Stimulated activated naive CD4-positive, alpha-beta T cell treated with Interleukin-2 at 50 U/mL for 16 hours (primary cell): ENCODE data around the gene KRT74.

Experiments
- DNase-seq: peaks from one replicate; lab custom pipeline; 2025; lab: John Stamatoyannopoulos, UW

KRT74 gene

DNA sequence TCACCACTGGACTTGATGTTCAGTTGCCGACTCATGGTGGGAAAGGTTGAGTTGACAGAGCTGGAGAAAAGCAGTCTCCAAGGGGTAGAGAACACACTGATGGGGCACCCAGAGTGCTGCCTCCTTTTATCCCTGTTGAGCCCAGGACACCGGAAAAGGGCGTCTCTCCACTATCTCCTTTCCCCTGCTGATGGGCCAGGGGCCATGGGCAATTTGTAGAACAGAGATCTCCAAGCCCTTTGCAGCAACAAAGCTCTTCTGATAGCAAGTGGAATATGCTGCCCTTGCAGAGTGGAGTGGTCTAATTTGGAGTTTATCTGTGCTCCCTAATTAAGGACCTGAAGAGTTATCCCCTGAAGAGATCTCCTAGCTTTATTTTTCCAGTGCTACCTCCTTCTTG lies at the start of gene KRT74:
KRT74 (minus strand) TSS at position 101 of the 400 bp plus-strand sequence; CDS start at position 35, 66 bp downstream.
- DNase-seq, result no peak

DNA sequence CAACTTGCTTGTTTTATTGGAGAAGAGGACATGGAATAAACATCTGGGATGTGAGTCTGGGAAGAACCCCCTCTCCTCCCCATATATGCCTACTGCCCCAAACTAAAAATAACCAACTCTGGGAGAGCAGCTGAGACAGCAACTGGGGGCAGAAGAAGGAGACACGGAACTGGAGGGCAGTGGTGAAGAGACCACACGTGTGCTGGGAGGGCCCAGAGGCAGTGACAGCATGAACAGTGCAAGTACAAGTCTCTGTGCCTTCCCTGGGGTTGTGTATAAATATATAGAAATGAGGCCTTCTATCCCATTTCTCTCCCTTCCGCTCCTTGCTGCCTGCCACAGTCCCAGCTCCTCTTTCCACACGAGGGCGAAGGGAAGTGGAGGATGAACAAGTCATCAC lies 48.7 kb upstream of the KRT74 start:
- no peak for DNase-seq

DNA sequence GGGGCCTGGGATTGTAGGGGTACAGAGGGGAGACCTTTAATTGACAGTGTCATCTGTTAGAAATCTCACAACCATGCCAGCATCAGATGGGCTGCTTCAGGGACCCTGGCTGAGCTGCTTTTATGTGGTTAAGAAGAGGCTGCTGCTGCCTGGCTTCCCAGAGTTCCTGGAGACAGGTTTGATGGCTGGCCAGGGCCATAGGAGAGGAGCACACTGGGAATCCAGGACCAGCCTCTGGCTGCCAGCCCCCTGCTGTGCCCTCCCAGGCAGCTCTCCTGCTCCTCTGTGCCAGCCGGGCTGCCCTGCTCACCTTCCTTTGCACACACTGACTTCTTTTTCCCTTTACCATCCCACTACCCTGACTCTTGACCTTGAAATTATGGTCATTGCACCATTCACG lies 45.2 kb upstream of the KRT74 start:
- no peak for DNase-seq

DNA sequence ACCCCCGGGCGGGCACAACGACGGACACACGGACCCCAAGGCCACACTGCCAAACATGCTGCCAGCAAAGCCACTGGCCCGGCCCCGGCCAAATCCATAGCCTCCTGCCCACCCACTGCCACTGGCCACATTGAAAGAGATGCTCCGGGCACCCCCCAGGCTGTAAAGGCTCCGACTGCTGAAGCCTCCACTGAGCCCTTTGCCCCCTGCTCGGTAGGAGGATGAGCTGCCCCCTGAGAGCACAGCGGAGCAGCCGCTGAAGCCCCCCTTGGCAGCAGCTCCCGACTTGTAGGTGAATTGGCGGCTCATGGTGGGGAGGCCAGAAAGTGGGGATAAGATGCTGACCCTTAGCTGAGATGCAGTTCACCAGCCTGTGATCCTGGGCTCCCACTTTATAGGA lies 44.6 kb upstream of the KRT74 start, which contains the start of gene KRT73:
KRT73 (minus strand) TSS at position 344 of the 400 bp plus-strand sequence; CDS start at position 309, 35 bp downstream.
- DNase-seq, result no peak

DNA sequence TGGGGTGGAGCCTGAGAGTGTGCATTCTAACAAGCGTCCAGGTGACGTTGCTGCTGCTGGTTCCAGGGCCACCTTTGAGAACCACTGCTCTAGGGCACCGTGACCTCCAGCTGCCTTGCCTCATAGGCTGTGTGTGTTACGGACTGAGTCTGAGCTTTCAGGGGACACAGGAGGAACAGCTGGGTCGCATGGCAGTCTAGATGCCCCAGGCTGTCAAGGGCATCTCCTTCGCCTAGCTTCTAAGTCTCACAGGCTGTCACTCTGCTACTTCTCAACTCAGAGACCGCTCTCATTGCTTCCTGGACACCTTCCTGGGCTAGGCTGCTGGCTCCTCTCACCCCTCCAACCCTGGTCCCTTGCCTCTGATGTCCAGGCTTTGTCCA lies 43.8 kb upstream of the KRT74 start:
- DNase-seq, result no peak

DNA sequence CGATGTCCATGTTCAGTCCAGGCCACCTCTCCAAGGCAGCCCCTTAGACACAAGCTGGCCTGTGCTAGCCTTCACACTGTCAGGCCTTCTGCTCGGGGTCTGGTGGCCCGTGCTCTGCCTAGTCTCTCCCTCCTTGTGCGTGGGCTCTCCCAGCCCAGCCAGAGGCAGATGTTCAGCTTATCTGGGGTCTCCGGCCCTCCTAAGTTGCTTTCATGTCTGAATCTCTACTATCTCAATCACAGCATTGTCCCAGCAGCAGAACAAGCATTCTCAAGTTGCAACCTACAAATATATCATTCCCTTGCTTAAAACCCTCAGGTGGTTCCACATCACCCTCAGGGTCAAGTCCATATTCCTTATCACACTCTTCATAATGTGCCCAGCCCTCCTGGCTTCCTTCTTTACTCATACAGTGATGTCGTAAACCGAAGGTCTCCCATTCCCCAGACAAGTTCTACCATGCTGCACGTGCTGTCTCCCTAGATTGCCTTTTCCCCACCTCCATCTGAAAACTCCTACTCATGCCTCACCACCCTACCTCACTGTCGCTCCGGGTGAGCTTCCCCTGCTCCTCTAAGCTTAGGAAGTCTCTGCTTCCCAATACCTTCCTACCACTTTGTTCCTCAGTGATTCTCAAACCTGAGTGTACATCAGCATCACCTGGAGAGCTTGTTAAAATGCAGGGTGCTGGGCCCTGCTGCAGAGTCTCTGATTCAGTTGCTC lies 43.2 kb upstream of the KRT74 start:
- DNase-seq, result no peak

GRCh38 chr12:52615912-52616311 lies 42.3 kb upstream of the KRT74 start:
- no peak for DNase-seq

DNA sequence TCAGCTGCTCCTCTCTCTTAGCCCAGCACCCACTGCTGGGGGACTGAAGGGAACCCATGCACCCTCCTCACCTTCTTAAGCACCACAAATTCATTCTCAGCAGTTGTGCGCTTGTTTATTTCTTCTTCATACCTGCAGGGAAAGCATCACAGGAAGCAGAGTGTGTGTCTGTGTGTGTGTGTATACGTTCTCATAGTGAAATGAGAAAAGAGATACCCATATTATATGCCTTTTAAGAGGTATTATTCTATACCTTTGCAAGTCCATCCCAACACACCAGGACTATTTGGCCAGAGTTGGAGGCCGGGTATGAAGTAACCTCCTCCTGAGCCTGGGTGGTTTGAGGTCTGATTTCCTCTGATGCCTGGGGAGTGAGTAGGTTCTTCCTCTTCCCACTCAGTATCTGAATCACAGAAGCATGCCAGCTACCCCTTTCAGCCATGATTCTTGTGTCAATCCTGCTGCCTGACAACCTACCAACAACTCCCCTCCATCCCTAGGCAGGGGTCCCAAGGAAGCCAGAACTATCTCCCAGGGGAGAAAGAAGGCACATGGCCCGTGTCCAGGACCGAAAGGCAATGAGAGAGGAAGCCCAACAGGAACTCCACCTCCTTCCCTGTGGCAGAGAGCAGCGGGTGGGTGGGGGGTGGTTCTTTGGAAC lies 41.7 kb upstream of the KRT74 start:
- no peak for DNase-seq

GRCh38 chr12:52614381-52615207 lies 41.0 kb upstream of the KRT74 start:
- no peak for DNase-seq

DNA sequence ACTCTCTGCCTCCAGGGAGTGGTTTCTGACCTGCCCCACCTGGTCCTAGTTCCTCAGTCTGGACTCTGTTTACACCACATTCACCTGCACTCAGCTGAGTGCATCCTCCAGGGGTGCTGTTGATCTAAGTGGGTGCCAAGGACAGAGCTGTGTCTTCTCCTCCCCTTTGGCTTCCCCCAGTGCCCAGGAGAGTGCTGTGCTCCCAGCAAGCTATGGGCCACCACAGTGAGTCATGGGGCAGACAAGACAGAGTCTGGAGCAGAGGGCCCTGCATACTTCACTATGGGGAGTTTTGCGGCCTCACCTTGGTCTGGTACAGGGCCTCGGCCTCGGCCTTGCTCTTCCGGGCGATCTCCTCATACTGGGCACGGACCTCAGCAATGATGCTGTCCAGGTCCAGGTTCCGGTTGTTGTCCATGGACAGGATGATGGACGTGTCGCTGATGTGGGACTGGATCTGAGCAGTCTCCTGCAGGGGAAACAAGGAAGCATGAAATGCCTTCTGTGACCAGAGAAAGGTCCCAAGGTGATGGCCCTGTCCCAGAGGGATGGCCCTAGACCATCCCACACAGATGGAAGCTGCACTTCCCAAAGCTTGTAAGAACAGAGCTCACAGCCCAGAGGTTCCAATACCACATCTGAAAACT lies 39.9 kb upstream of the KRT74 start:
- no peak for DNase-seq

GRCh38 chr12:52612431-52613383 lies 39.1 kb upstream of the KRT74 start:
- no peak for DNase-seq

DNA sequence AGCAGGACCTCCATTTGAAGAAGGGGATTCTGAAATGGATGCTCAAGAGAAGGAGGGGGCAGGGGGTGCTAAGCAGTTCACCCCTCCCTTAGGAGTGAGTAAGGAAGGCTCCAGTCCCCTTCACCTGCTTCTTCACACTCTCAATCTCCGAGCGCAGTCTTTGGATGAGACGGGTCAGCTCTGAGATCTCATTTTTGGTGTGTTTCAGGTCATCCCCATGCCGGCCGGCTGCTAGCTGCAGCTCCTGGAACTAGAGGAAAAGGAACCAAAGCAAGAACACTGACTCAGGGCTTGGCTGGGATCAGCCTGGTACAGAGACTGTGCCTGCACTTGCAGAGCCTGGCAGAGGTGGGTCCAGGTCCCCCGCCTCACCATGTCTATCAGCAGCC lies 37.4 kb upstream of the KRT74 start:
- no peak for DNase-seq

- no peak for DNase-seq
Observed at GRCh38 chr12:52608826-52609630, 35.4 kb upstream of the KRT74 start.

DNA sequence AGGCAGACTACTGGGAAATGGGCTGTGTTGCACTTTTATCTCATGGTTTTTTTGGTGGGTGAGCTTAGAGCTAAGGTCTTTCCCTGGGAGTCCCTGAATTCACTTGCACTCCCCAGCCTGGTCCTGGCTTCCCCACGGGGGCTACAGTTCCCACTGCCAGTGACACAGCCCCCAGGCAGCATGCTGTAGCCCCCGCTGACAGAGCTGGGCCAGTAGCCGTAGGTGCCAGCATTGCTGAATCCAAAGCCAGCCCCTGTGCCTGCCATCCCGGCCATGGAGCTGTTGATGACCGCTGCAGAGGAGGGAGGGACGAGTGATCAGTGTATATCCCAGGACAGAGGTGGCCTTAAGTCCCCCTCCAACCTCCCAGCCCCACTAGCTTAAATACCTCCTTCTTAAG lies 34.5 kb upstream of the KRT74 start:
- DNase-seq, result no peak

GRCh38 chr12:52607314-52607713 lies 33.7 kb upstream of the KRT74 start:
- DNase-seq, result no peak

DNA sequence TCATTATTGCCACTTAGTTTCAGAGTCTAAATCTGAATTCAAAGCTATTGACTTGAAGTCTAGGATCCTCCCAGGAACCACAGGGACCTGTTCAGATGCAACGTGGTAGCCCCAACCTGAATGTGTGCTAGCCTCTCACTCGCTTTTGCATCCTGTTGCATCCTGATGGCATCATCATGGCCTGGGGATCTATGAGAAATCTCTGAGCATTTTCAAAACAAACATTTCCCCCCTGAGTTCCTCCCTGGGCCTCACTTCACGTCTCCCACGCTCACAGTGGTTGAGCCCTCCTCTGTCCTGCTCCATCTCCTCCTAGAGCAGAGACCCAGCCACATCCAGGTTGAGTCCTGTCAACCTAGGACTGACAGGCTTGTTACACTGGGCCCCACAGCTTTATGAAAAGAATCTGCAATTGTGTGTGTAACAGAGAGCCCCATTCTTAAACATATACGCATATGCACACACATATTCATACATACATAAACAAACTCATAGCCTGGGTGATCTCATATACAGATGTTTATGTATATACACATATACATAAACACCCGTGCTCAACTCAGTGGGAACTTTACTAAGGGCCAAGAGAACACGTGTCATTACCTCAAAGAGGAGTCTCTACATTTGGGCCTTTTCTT lies 33.1 kb upstream of the KRT74 start:
- no peak for DNase-seq

DNA sequence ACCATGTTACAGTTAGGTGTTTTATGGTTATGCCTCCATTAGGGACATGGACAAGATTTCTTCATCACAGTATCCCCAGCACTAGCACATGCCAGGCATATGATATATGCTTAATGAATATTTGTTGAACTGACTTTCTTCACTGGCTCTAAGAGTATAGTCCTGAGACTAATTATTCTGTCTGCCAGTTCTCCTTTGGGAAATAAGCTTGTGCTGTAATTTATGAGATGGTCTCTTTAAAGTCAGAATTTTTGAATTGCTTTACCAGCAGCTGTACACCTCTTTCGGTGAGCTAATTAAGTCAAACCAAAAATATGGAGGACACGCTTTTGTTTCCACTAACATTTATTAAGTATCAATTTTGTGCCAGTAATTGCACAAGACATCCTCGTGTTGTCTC lies 32.5 kb upstream of the KRT74 start:
- no peak for DNase-seq

- DNase-seq, result no peak
Observed at GRCh38 chr12:52605542-52605941, 31.9 kb upstream of the KRT74 start.

- no peak for DNase-seq
Observed at GRCh38 chr12:52604859-52605258, 31.2 kb upstream of the KRT74 start.

GRCh38 chr12:52603314-52603713 lies 29.7 kb upstream of the KRT74 start:
- DNase-seq, result no peak
